A673 (cell line): ENCODE data around the gene RNGTT. TPM values are rescaled to one million over a fixed set of nuclear protein-coding genes. Genes with fewer than 3 reads are reported as not detected.
"Not testable (repeated sequence)": the region's sequence is repeated elsewhere in the genome, so short reads cannot be mapped to it uniquely, and the experiment has no call there.

ENCODE experiments used
- BruUV-seq: library from RNA; stranded (reverse); fragments of 400-500 nt; replicated peaks from 2 replicates; lab custom pipeline; 2021; lab: Mats Ljungman, UMichigan
- CTCF ChIA-PET: fragments of 300-600 bp; sonication (Branson Sonifier 250); formaldehyde crosslinking; loops from one replicate; lab custom pipeline; 2022; ENCODE audit warnings: antibody characterized with exemption; lab: Charles Lee
- POLR2A ChIA-PET: fragments of 300-600 bp; sonication (Branson Sonifier 250); formaldehyde crosslinking; loops from one replicate; lab custom pipeline; 2022; ENCODE audit warnings: antibody characterized with exemption; ENCODE audit not compliant: low non-redundant PET; lab: Charles Lee
- DNase-seq: peaks from one replicate; pipeline ENCODE4 v3.0.0-alpha.2; 2015; ENCODE audit warnings: low spot score
- H3K27ac ChIP-seq: fragments of 200-600 bp; sonication (generic); 2 replicates; pipeline ENCODE4 v1.5.1; 2016; ENCODE audit warnings: mixed run types, low read depth, mild to moderate bottlenecking, mixed read lengths, antibody characterized with exemption, low read length; ENCODE audit not compliant: poor library complexity, severe bottlenecking
- H3K27me3 ChIP-seq: fragments of 200-600 bp; sonication (generic); replicated peaks from 2 replicates; pipeline ENCODE4 v1.6.1; 2017; ENCODE audit warnings: mixed run types, low read depth, mild to moderate bottlenecking, mixed read lengths, antibody characterized with exemption, low read length; ENCODE audit not compliant: insufficient read depth, poor library complexity
- H3K36me3 ChIP-seq: fragments of 200-600 bp; sonication (generic); 2 replicates; pipeline ENCODE4 v1.6.1; 2016; ENCODE audit warnings: mixed run types, mild to moderate bottlenecking, mixed read lengths, antibody characterized with exemption, low read length; ENCODE audit not compliant: insufficient read depth, poor library complexity, severe bottlenecking
- H3K4me1 ChIP-seq: fragments of 200-600 bp; sonication (generic); 2 replicates; pipeline ENCODE4 v1.6.1; 2017; ENCODE audit warnings: mixed run types, mild to moderate bottlenecking, mixed read lengths, antibody characterized with exemption, low read length; ENCODE audit not compliant: insufficient read depth, poor library complexity, severe bottlenecking
- H3K4me3 ChIP-seq: fragments of 200-600 bp; sonication (generic); 2 replicates; pipeline ENCODE4 v1.5.1; 2016; ENCODE audit warnings: low read depth, mixed run types, mild to moderate bottlenecking, mixed read lengths, low read length; ENCODE audit not compliant: poor library complexity, severe bottlenecking
- H3K9me3 ChIP-seq: fragments of 200-600 bp; sonication (generic); 2 replicates; pipeline ENCODE4 v1.6.1; 2016; ENCODE audit warnings: mixed run types, low read depth, mild to moderate bottlenecking, mixed read lengths, antibody characterized with exemption, low read length; ENCODE audit not compliant: poor library complexity, severe bottlenecking
- EZH2 ChIP-seq: fragments of 200-600 bp; sonication (generic); IDR thresholded peaks from 2 replicates; pipeline ENCODE4 v1.6.1; 2017; ENCODE audit warnings: borderline replicate concordance, low read depth, mild to moderate bottlenecking, mixed read lengths, antibody characterized with exemption, low read length; ENCODE audit not compliant: poor library complexity, severe bottlenecking
- intact Hi-C: fragments of 100-400 bp; cut with micrococcal nuclease; formaldehyde crosslinking; loops from one replicate; pipeline ENCODE4 v1.10.0; 2022; ENCODE audit not compliant: unreplicated experiment
- total RNA-seq: library from RNA; stranded (reverse); gene quantifications from 2 replicates; pipeline ENCODE4 v1.2.3, GENCODE V29; 2021
- TF ChIP-seq, protein P1 (sequence below): fragments of 300-800, 200-600 bp; sonication (generic); conservative IDR thresholded peaks from 2 replicates; pipeline ENCODE4 v1.5.1; 2017; ENCODE audit warnings: low read depth, mild to moderate bottlenecking, antibody characterized with exemption, low read length, moderate library complexity, mixed read lengths

The RNGTT gene
- total RNA-seq, 1 experiment from 2014 or later = 31.8 TPM

DNA sequence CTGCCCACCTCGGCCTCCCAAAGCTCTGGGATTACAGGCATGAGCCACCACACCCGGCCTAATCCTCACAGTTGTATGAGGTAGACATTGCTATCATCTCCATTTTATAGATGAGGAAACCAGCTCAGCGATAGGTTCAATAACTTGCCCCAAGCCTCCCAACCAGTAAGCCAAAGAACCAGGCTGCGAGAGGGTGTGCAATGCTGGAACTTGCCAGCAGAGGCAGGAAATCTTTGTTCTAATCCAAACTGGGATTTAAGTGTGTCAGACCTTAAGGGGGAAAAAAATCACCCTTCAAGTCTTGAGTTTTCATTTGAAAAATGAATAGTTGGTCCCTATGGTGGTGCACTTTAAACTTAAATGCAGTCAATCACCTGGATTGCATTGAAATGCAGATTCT, 20.1 kb upstream of the RNGTT start:
- Histone ChIP-seq H3K4me1 (peaks cover 3% of the 10 kb centered on the region), H3K27me3 (no peaks in the 10 kb centered on the region), H3K9me3 (no peaks in the 10 kb centered on the region), H3K27ac (no peak overlapping the region), H3K4me3 (no peak overlapping the region), H3K36me3 (no peaks in the 10 kb centered on the region)
- TF ChIP-seq, protein P1, sequence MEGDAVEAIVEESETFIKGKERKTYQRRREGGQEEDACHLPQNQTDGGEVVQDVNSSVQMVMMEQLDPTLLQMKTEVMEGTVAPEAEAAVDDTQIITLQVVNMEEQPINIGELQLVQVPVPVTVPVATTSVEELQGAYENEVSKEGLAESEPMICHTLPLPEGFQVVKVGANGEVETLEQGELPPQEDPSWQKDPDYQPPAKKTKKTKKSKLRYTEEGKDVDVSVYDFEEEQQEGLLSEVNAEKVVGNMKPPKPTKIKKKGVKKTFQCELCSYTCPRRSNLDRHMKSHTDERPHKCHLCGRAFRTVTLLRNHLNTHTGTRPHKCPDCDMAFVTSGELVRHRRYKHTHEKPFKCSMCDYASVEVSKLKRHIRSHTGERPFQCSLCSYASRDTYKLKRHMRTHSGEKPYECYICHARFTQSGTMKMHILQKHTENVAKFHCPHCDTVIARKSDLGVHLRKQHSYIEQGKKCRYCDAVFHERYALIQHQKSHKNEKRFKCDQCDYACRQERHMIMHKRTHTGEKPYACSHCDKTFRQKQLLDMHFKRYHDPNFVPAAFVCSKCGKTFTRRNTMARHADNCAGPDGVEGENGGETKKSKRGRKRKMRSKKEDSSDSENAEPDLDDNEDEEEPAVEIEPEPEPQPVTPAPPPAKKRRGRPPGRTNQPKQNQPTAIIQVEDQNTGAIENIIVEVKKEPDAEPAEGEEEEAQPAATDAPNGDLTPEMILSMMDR = peak; percentile 62
- no peak for TF ChIP-seq EZH2
- CTCF ChIA-PET = interaction anchor here (0.6 to 2.2 kb wide), 7 partner anchors 20 to 626 kb away, joined by 3 to 14 read pairs (median 3); partner anchors contain the start of genes PNRC1 and RNGTT
- BruUV-seq = no TSS peak
- POLR2A ChIA-PET = no interaction called here
- intact Hi-C loops = loop anchor here (1.0 to 5.0 kb wide), 4 partner anchors 97 to 627 kb away; partner anchors contain the start of genes ANKRD6 and PNRC1
- peak; percentile 62 for DNase-seq

DNA sequence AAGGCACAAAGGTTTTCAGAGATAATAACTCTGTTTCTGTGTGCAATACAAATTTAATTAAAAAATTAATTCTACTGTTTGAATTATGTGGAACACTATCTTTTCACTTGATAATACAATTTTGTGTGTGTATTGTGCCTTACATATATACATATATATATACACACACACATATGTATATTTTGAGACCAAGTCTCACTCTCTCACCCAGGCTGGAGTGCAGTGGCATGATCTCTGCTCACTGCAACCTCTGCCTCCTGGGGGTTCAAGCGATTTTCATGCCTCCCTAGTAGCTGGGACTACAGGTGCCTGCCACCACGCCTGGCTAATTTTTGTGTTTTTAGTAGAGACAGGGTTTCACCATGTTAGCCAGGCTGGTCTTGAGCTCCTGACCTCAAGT, 19.7 kb upstream of the RNGTT start:
- POLR2A ChIA-PET, BruUV-seq: not testable (repeated sequence)

DNA sequence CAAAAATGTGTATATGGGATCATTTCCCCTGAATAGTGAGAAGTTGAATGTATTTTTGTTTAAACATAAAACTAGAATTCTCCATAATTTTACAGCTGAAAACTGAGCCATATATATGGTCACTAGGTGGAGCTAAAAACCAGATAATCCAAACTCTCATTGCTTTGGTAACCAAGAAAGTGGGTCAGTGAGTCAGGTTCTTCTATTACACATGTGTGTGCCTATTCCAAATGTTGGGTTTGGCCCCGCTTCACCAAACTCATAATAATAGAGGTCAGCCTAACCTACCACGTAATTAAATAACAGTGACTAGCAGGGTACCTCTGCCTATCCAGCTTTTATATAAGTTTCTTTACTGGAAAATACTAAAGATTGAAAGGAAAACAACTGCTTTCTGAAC, 19.3 kb upstream of the RNGTT start:
- no peaks in the 10 kb centered on the region for H3K9me3 ChIP-seq
- TF ChIP-seq, protein P1 = peak; percentile 77
- no peak for TF ChIP-seq EZH2
- peak; percentile 70 for DNase-seq
- H3K27me3 ChIP-seq = no peaks in the 10 kb centered on the region
- peaks cover 3% of the 10 kb centered on the region for H3K4me1 ChIP-seq
- ChIA-PET CTCF (interaction anchor here (0.5 to 2.2 kb wide), 12 partner anchors 19 to 627 kb away, joined by 3 to 14 read pairs (median 4); partner anchors contain the start of genes PM20D2, PNRC1 and RNGTT), POLR2A (interaction anchor here (0.6 kb wide), 1 partner anchor 102 kb away, joined by 4 read pairs; no protein-coding TSS in a partner anchor)
- H3K36me3 ChIP-seq = no peaks in the 10 kb centered on the region
- intact Hi-C loops = loop anchor here (1.0 to 5.0 kb wide), 6 partner anchors 98 to 628 kb away; partner anchors contain the start of genes ANKRD6 and PNRC1
- no TSS peak for BruUV-seq
- no peak overlapping the region for H3K27ac ChIP-seq
- no peak overlapping the region for H3K4me3 ChIP-seq

More for the DNA sequence above, 19.7 kb upstream of the RNGTT start:
- not testable (repeated sequence) for H3K27ac ChIP-seq, H3K27me3 ChIP-seq, H3K9me3 ChIP-seq, H3K36me3 ChIP-seq, DNase-seq, H3K4me3 ChIP-seq, H3K4me1 ChIP-seq
- intact Hi-C loops = loop anchor here (1.0 to 5.0 kb wide), 4 partner anchors 98 to 628 kb away; partner anchors contain the start of genes ANKRD6 and PNRC1
- CTCF ChIA-PET = interaction anchor here (0.9 to 2.2 kb wide), 8 partner anchors 19 to 627 kb away, joined by 3 to 14 read pairs (median 4); partner anchors contain the start of genes PM20D2, PNRC1 and RNGTT
